Smooth muscle cell (in vitro differentiated cells): ENCODE measurements around the gene CIROP. TPM values are rescaled to one million over a fixed set of nuclear protein-coding genes. Genes with fewer than 3 reads are reported as not detected.

Experiments
- DNase-seq: peaks from one replicate; lab custom pipeline; 2025; ENCODE audit not compliant: unreplicated experiment; lab: John Stamatoyannopoulos, UW
- H2AFZ ChIP-seq: fragments of 200-600 bp; sonication (generic); 2 replicates; pipeline ENCODE4 v1.6.0; 2016; ENCODE audit warnings: antibody characterized with exemption, low read depth, mild to moderate bottlenecking
- H3F3A ChIP-seq: fragments of 200-600 bp; sonication (generic); 2 replicates; pipeline ENCODE4 v1.6.0; 2017; ENCODE audit warnings: antibody characterized with exemption, low read depth
- H3K27ac ChIP-seq: fragments of 200-600 bp; sonication (generic); 2 replicates; pipeline ENCODE4 v1.5.1; 2016; ENCODE audit warnings: low read depth, mild to moderate bottlenecking
- H3K27me3 ChIP-seq: fragments of 200-600 bp; sonication (generic); 2 replicates; pipeline ENCODE4 v1.6.1; 2016; ENCODE audit warnings: low read depth, mild to moderate bottlenecking
- H3K36me3 ChIP-seq: fragments of 200-600 bp; sonication (generic); 2 replicates; pipeline ENCODE4 v1.5.1; 2016; ENCODE audit warnings: low read depth
- H3K4me1 ChIP-seq: fragments of 200-600 bp; sonication (generic); 2 replicates; pipeline ENCODE4 v1.5.1; 2016; ENCODE audit warnings: low read depth
- H3K4me2 ChIP-seq: fragments of 200-600 bp; sonication (generic); 2 replicates; pipeline ENCODE4 v1.6.0; 2016; ENCODE audit warnings: mild to moderate bottlenecking
- H3K4me3 ChIP-seq: fragments of 200-600 bp; sonication (generic); 2 replicates; pipeline ENCODE4 v1.5.1; 2016; ENCODE audit warnings: mild to moderate bottlenecking
- H3K79me2 ChIP-seq: fragments of 200-600 bp; sonication (generic); 2 replicates; pipeline ENCODE4 v1.6.0; 2016; ENCODE audit warnings: low read depth, mild to moderate bottlenecking
- H3K9ac ChIP-seq: fragments of 200-600 bp; sonication (generic); 2 replicates; pipeline ENCODE4 v1.6.0; 2016; ENCODE audit warnings: low read depth
- H3K9me3 ChIP-seq: fragments of 200-600 bp; sonication (generic); replicated peaks from 2 replicates; pipeline ENCODE4 v1.5.1; 2016; ENCODE audit warnings: low read depth
- H4K20me1 ChIP-seq: fragments of 200-600 bp; sonication (generic); 2 replicates; pipeline ENCODE4 v1.6.0; 2016; ENCODE audit warnings: low read depth
- CTCF ChIP-seq: fragments of 200-600 bp; sonication (generic); IDR thresholded peaks from 2 replicates; pipeline ENCODE4 v1.5.1; 2017; ENCODE audit warnings: borderline replicate concordance, mild to moderate bottlenecking, antibody characterized with exemption; ENCODE audit not compliant: insufficient read depth, poor library complexity, severe bottlenecking
- WGBS: methylation state at CpG from one replicate; pipeline ENCODE4 v1.1.7; 2016; ENCODE audit warnings: low lambda C conversion rate; 5-methylcytosine and 5-hydroxymethylcytosine counted together
- polyA plus RNA-seq: library from polyadenylated mRNA; unstranded; fragments of >200 nt; fragmentation: Nextera tagmentation; extraction: Ambion mirVana; gene quantifications from 2 replicates; pipeline ENCODE4 v1.2.1, GENCODE V29; 2016
- total RNA-seq: library from RNA; depleted of rRNA; stranded (reverse); fragments of >200 nt; gene quantifications from 2 replicates; pipeline ENCODE4 v1.2.3, GENCODE V29; 2014

Gene CIROP
- total and polyA plus RNA-seq, 2 experiments from 2014 or later: not detected

- no peak overlapping the region for H2AFZ ChIP-seq
- H3K4me1 ChIP-seq: no peaks in the 10 kb centered on the region
- no peak overlapping the region for H3K9ac ChIP-seq
- no peak for DNase-seq
- no peaks in the 10 kb centered on the region for H3K27me3 ChIP-seq
- peaks cover 5% of the 10 kb centered on the region for H3K36me3 ChIP-seq
- no peak overlapping the region for H3K4me3 ChIP-seq
- 90% methylated on average over 6 of the region's 6 CpGs for WGBS
- no peak overlapping the region for H3K27ac ChIP-seq
- peaks cover 29% of the 10 kb centered on the region for H4K20me1 ChIP-seq
- no peaks in the 10 kb centered on the region for H3K9me3 ChIP-seq
- H3K4me2 ChIP-seq: no peak overlapping the region
- H3F3A ChIP-seq: no peaks in the 10 kb centered on the region
- H3K79me2 ChIP-seq: peaks cover 28% of the 10 kb centered on the region
- TF ChIP-seq CTCF: no peak
These were observed 3.4 kb downstream of the CIROP start for GRCh38 chr14:23101213-23101970.

GRCh38 chr14:23099212-23099861 is 5.5 kb downstream of the CIROP start:
- Histone ChIP-seq H3K36me3 (peaks cover 5% of the 10 kb centered on the region), H3F3A (no peaks in the 10 kb centered on the region), H2AFZ (no peak overlapping the region), H4K20me1 (peaks cover 30% of the 10 kb centered on the region), H3K79me2 (peaks cover 33% of the 10 kb centered on the region), H3K27ac (no peak overlapping the region), H3K9me3 (no peaks in the 10 kb centered on the region), H3K4me1 (no peaks in the 10 kb centered on the region), H3K4me3 (no peak overlapping the region), H3K9ac (no peak overlapping the region), H3K27me3 (no peaks in the 10 kb centered on the region), H3K4me2 (no peak overlapping the region)
- WGBS: 97% methylated on average over 10 of the region's 10 CpGs
- no peak for DNase-seq
- no peak for TF ChIP-seq CTCF

- Histone ChIP-seq H3K4me2 (no peak overlapping the region), H3K4me1 (peaks cover 12% of the 10 kb centered on the region), H3K9me3 (no peaks in the 10 kb centered on the region), H3F3A (no peaks in the 10 kb centered on the region), H3K79me2 (peaks cover 49% of the 10 kb centered on the region), H3K9ac (no peak overlapping the region), H3K4me3 (no peak overlapping the region), H3K36me3 (peaks cover 5% of the 10 kb centered on the region), H3K27ac (no peak overlapping the region), H3K27me3 (no peaks in the 10 kb centered on the region), H2AFZ (no peak overlapping the region), H4K20me1 (peaks cover 46% of the 10 kb centered on the region)
- WGBS: 94% methylated on average over 7 of the region's 7 CpGs
- no peak for DNase-seq
- TF ChIP-seq CTCF: no peak
These were observed 7.0 kb downstream of the CIROP start for GRCh38 chr14:23097786-23098185.
